ENCODE results near the gene KCNAB2.

KCNAB2 gene

GRCh38 chr1:6030547-6031261, 15.0 kb upstream of the KCNAB2 start:
- no peak for DNase-seq (ENCODE audit: low read depth)

- DNase-seq (ENCODE audit: low read depth): no peak
Measured at GRCh38 chr1:6033124-6033523, 12.6 kb upstream of the KCNAB2 start.

GRCh38 chr1:6033986-6034749, 11.5 kb upstream of the KCNAB2 start:
- DNase-seq (ENCODE audit: low read depth): peak; percentile 25

- DNase-seq (ENCODE audit: low read depth): no peak
Measured at GRCh38 chr1:6034750-6035096, 11.0 kb upstream of the KCNAB2 start.

- DNase-seq (ENCODE audit: low read depth): no peak
Measured at GRCh38 chr1:6035303-6035702, 10.4 kb upstream of the KCNAB2 start.

- DNase-seq (ENCODE audit: low read depth): no peak
Measured at GRCh38 chr1:6035719-6036118, 10.0 kb upstream of the KCNAB2 start.

GRCh38 chr1:6037338-6037762, 8.3 kb upstream of the KCNAB2 start:
- DNase-seq (ENCODE audit: low read depth): no peak

GRCh38 chr1:6038603-6039002, 7.1 kb upstream of the KCNAB2 start:
- DNase-seq (ENCODE audit: low read depth): no peak

- no peak for DNase-seq (ENCODE audit: low read depth)
Measured at GRCh38 chr1:6039031-6039430, 6.7 kb upstream of the KCNAB2 start.

GRCh38 chr1:6040444-6040843, 5.2 kb upstream of the KCNAB2 start:
- no peak for DNase-seq (ENCODE audit: low read depth)

- DNase-seq (ENCODE audit: low read depth): no peak
Measured at GRCh38 chr1:6040861-6041415, 4.8 kb upstream of the KCNAB2 start.

- DNase-seq (ENCODE audit: low read depth): no peak
Measured at GRCh38 chr1:6041432-6042062, 4.1 kb upstream of the KCNAB2 start.

GRCh38 chr1:6043561-6043960, 2.1 kb upstream of the KCNAB2 start:
- DNase-seq (ENCODE audit: low read depth): no peak

- no peak for DNase-seq (ENCODE audit: low read depth)
Measured at GRCh38 chr1:6044481-6045109, 1.1 kb upstream of the KCNAB2 start.

- DNase-seq (ENCODE audit: low read depth): no peak
Measured at GRCh38 chr1:6045110-6045502, 582 bp upstream of the KCNAB2 start.

- no peak for DNase-seq (ENCODE audit: low read depth)
Measured at GRCh38 chr1:6046279-6046678, 591 bp downstream of the KCNAB2 start.

- DNase-seq (ENCODE audit: low read depth): no peak
Measured at GRCh38 chr1:6048179-6048867, 2.6 kb downstream of the KCNAB2 start.

GRCh38 chr1:6049419-6049818, 3.7 kb downstream of the KCNAB2 start:
- no peak for DNase-seq (ENCODE audit: low read depth)

GRCh38 chr1:6051423-6051822, 5.7 kb downstream of the KCNAB2 start:
- DNase-seq (ENCODE audit: low read depth): no peak

GRCh38 chr1:6052543-6053205, 7.0 kb downstream of the KCNAB2 start:
- peak; percentile 42 for DNase-seq (ENCODE audit: low read depth)

GRCh38 chr1:6053206-6053546, 7.5 kb downstream of the KCNAB2 start:
- DNase-seq (ENCODE audit: low read depth): no peak

Measured in T follicular helper cell (primary cell).